Keratinocyte (primary cell): ENCODE results near the gene TMEM109. TPM values are rescaled to one million over a fixed set of nuclear protein-coding genes. Genes with fewer than 3 reads are reported as not detected.

ENCODE experiments used
- DNase-seq: peaks from one replicate; pipeline ENCODE4 v3.0.0-alpha.2; 2011; ENCODE audit warnings: low read depth, missing footprints, low spot score
- FAIRE-seq: peaks from 2 replicates; lab custom pipeline; 2011; peaks lifted over from hg19 to GRCh38; lab: Jason Lieb, UNC
- H2AFZ ChIP-seq: 2 replicates; pipeline ENCODE4 v1.6.0; 2012; ENCODE audit warnings: low read length, control low read depth, inconsistent platforms; ENCODE audit not compliant: control insufficient read depth
- H3K27ac ChIP-seq: 2 replicates; pipeline ENCODE4 v1.5.1; 2011; ENCODE audit warnings: low read length; ENCODE audit not compliant: control insufficient read depth, insufficient read depth
- H3K27me3 ChIP-seq: 3 replicates; pipeline ENCODE4 v1.6.0; 2011; ENCODE audit warnings: low read length; ENCODE audit not compliant: control insufficient read depth, insufficient read depth; ENCODE audit errors: extremely low read depth
- H3K36me3 ChIP-seq, 2 experiments: 2 replicates in 1 of 2; 3 replicates in 1 of 2; pipeline ENCODE4 v1.5.1; 2011; ENCODE audit warnings: low read length in 2 of 2, mild to moderate bottlenecking in 1 of 2; ENCODE audit not compliant: control insufficient read depth in 2 of 2, insufficient read depth in 2 of 2; ENCODE audit errors: extremely low read depth in 1 of 2
- H3K4me1 ChIP-seq: 3 replicates; pipeline ENCODE4 v1.5.1; 2011; ENCODE audit warnings: low read length; ENCODE audit not compliant: control insufficient read depth, insufficient read depth; ENCODE audit errors: extremely low read depth
- H3K4me2 ChIP-seq: 3 replicates; pipeline ENCODE4 v1.6.0; 2011; ENCODE audit warnings: low read depth, low read length; ENCODE audit not compliant: control insufficient read depth, insufficient read depth; ENCODE audit errors: extremely low read depth
- H3K4me3 ChIP-seq, 3 experiments: fragments of 200-600 bp in 1 of 3; sonication (generic) in 1 of 3; 2 replicates in 2 of 3; 3 replicates in 1 of 3; pipeline ENCODE4 v1.5.1; 2011 to 2016; ENCODE audit warnings: low read length in 3 of 3, mild to moderate bottlenecking in 3 of 3, control low read depth in 2 of 3, inconsistent platforms in 1 of 3, low read depth in 1 of 3, mixed read lengths in 1 of 3, mixed run types in 1 of 3, moderate library complexity in 1 of 3; ENCODE audit not compliant: control insufficient read depth in 2 of 3, insufficient read depth in 2 of 3; ENCODE audit errors: extremely low read depth in 1 of 3
- H3K79me2 ChIP-seq: 2 replicates; pipeline ENCODE4 v1.6.0; 2012; ENCODE audit warnings: low read length; ENCODE audit not compliant: control insufficient read depth, insufficient read depth
- H3K9ac ChIP-seq: 3 replicates; pipeline ENCODE4 v1.6.0; 2011; ENCODE audit warnings: low read length; ENCODE audit not compliant: control insufficient read depth, insufficient read depth; ENCODE audit errors: extremely low read depth
- H3K9me1 ChIP-seq: 3 replicates; pipeline ENCODE4 v1.6.0; 2011; ENCODE audit warnings: low read length; ENCODE audit not compliant: control insufficient read depth, insufficient read depth; ENCODE audit errors: extremely low read depth
- H3K9me3 ChIP-seq: 2 replicates; pipeline ENCODE4 v1.5.1; 2012; ENCODE audit warnings: low read depth, low read length; ENCODE audit not compliant: control insufficient read depth
- H4K20me1 ChIP-seq: 3 replicates; pipeline ENCODE4 v1.6.0; 2011; ENCODE audit warnings: low read length; ENCODE audit not compliant: control insufficient read depth, insufficient read depth; ENCODE audit errors: extremely low read depth
- EZH2 ChIP-seq: IDR thresholded peaks from one replicate; pipeline ENCODE4 v1.6.1; 2012; ENCODE audit warnings: inconsistent platforms, mild to moderate bottlenecking, low read length, moderate library complexity
- dilution Hi-C: fragments of 300-500 bp; cut with MboI; formaldehyde crosslinking; loops from one replicate; pipeline ENCODE4 v1.7.0; 2020; ENCODE audit warnings: low sequenced_read_pairs; ENCODE audit not compliant: extremely low pct_ligation_motif_present
- polyA plus RNA-seq, 5 experiments: library from polyadenylated mRNA; depleted of rRNA in 3 of 5; stranded (reverse) in 3 of 5; stranded (forward) in 1 of 5; unstranded in 1 of 5; fragments of >200 nt; gene quantifications; 1 replicate in 1 of 5; 2 replicates in 3 of 5; 3 replicates in 1 of 5; pipeline versions ENCODE4 v1.2.1 to v1.2.3, GENCODE V29; 2011 to 2012; ENCODE audit warnings: missing spikeins in 2 of 5, low read depth in 1 of 5, low replicate concordance in 1 of 5
- TF ChIP-seq, protein P1 (sequence below), 3 experiments: IDR thresholded peaks in 1 of 3; conservative IDR thresholded peaks in 1 of 3; optimal IDR thresholded peaks in 1 of 3; 2 replicates in 2 of 3; 3 replicates in 1 of 3; pipeline versions ENCODE3 to v1.5.1; 2011; ENCODE audit warnings: low read length in 3 of 3, mild to moderate bottlenecking in 3 of 3, moderate library complexity in 2 of 3, control low read depth in 1 of 3, inconsistent platforms in 1 of 3; ENCODE audit not compliant: insufficient read depth in 2 of 3; ENCODE audit errors: extremely low read depth in 1 of 3

Gene TMEM109
- polyA plus RNA-seq, 1 donor (not counting 4 experiments of a cell fraction or from before 2014, with no cell fraction given), result 25.2 TPM

DNA sequence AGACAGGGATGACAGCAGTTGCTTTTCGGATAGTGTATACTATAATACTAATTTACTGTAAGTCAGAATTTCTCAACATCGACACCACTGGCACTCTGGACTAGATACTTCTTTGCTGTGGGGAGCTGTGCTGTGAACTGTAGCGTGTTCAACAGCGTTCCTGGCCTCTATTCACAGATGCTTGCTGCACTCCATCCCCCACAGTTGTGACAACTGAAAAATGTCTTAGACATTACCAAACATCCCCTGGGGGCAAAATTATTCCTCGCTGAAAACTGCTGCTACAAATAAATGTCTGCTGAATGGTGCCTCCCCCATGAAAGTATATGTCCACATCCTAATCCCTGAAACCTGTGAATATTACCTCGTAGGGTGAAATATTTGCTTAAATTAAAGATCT is 45.5 kb downstream of the TMEM109 start:
- peaks cover 5% of the 10 kb centered on the region for H3K27me3 ChIP-seq

DNA sequence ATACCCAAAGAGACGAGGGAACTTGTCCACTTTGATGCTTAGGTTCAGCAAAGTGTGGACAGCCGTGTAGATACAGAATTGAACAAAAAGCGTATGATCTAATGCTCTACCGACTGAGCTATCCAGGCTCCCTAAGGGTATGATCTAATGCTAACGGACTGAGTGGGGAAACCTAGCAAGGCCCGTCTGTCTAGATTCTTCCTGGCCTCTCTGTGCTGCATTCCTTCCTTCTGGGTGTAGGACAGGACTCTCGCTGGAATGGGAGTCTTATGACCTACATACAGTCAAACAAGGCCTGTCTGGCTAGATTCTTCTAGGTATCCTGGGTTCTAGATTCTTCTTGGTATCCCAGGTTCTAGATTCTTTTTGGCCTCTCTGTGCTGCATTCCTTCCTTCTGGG is 46.4 kb downstream of the TMEM109 start:
- H3K79me2 ChIP-seq, result no peaks in the 10 kb centered on the region
- dilution Hi-C loops, result no loop called here
- no peaks in the 10 kb centered on the region for H3K36me3 ChIP-seq
- TF ChIP-seq EZH2, result no peak
- TF ChIP-seq, protein P1, sequence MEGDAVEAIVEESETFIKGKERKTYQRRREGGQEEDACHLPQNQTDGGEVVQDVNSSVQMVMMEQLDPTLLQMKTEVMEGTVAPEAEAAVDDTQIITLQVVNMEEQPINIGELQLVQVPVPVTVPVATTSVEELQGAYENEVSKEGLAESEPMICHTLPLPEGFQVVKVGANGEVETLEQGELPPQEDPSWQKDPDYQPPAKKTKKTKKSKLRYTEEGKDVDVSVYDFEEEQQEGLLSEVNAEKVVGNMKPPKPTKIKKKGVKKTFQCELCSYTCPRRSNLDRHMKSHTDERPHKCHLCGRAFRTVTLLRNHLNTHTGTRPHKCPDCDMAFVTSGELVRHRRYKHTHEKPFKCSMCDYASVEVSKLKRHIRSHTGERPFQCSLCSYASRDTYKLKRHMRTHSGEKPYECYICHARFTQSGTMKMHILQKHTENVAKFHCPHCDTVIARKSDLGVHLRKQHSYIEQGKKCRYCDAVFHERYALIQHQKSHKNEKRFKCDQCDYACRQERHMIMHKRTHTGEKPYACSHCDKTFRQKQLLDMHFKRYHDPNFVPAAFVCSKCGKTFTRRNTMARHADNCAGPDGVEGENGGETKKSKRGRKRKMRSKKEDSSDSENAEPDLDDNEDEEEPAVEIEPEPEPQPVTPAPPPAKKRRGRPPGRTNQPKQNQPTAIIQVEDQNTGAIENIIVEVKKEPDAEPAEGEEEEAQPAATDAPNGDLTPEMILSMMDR (optimal IDR thresholded peaks at IDR 0.05 in 1 of 3, IDR thresholded peaks at IDR 0.05 in 1 of 3, conservative IDR thresholded peaks at IDR 0.05 in 1 of 3; ENCODE audit: extremely low read depth in 1 of 3, insufficient read depth in 2 of 3, low read length in 3 of 3), result no peak
- H3K27me3 ChIP-seq, result peaks cover 5% of the 10 kb centered on the region
- H4K20me1 ChIP-seq, result no peaks in the 10 kb centered on the region
- no peak overlapping the region for H3K4me2 ChIP-seq
- no peak overlapping the region for H3K4me3 ChIP-seq
- H3K9me3 ChIP-seq, result no peaks in the 10 kb centered on the region
- H3K27ac ChIP-seq, result no peak overlapping the region
- no peaks in the 10 kb centered on the region for H3K9me1 ChIP-seq
- H2AFZ ChIP-seq, result no peak overlapping the region
- H3K4me1 ChIP-seq, result no peaks in the 10 kb centered on the region
- no peak overlapping the region for H3K9ac ChIP-seq
- no peak for FAIRE-seq
- DNase-seq, result no peak

More for the DNA sequence above, 45.5 kb downstream of the TMEM109 start:
- H3K4me2 ChIP-seq, result no peak overlapping the region
- FAIRE-seq (no peak), DNase-seq (no peak)
- TF ChIP-seq, protein P1 (optimal IDR thresholded peaks at IDR 0.05 in 1 of 3, IDR thresholded peaks at IDR 0.05 in 1 of 3, conservative IDR thresholded peaks at IDR 0.05 in 1 of 3; ENCODE audit: extremely low read depth in 1 of 3, insufficient read depth in 2 of 3, low read length in 3 of 3), result no peak
- no peak overlapping the region for H3K9ac ChIP-seq
- dilution Hi-C loops, result no loop called here
- H3K27ac ChIP-seq, result no peak overlapping the region
- no peak overlapping the region for H2AFZ ChIP-seq
- H3K9me1 ChIP-seq, result no peaks in the 10 kb centered on the region
- no peaks in the 10 kb centered on the region for H3K79me2 ChIP-seq
- no peaks in the 10 kb centered on the region for H3K9me3 ChIP-seq
- H3K4me1 ChIP-seq, result no peaks in the 10 kb centered on the region
- no peaks in the 10 kb centered on the region for H3K36me3 ChIP-seq
- H4K20me1 ChIP-seq, result no peaks in the 10 kb centered on the region
- H3K4me3 ChIP-seq, result no peak overlapping the region
